SK-N-SH (cell line): ENCODE data around the gene UBXN2A. TPM values are rescaled to one million over a fixed set of nuclear protein-coding genes. Genes with fewer than 3 reads are reported as not detected.

ENCODE experiments used
- CTCF ChIA-PET: fragments of 300-600, 350-600 bp; formaldehyde crosslinking; extraction: SDS; loops from one replicate; lab custom pipeline; 2021; lab: Yijun Ruan, JAX
- POLR2A ChIA-PET: fragments of 350-600 bp; sonication (Branson Sonifier 250); formaldehyde crosslinking; extraction: SDS; loops from one replicate; lab custom pipeline; 2020; ENCODE audit warnings: antibody characterized with exemption, inconsistent platforms; lab: Yijun Ruan, JAX
- DNase-seq: peaks from one replicate; pipeline ENCODE4 v3.0.0; 2012
- H2AFZ ChIP-seq: fragments of 200-600 bp; sonication (generic); 2 replicates; pipeline ENCODE4 v1.8.1; 2016; ENCODE audit warnings: antibody characterized with exemption, mild to moderate bottlenecking, low read depth
- H3F3A ChIP-seq: fragments of 200-600 bp; sonication (generic); replicated peaks from 2 replicates; pipeline ENCODE3; 2016; ENCODE audit warnings: antibody characterized with exemption, mild to moderate bottlenecking; ENCODE audit not compliant: insufficient read depth
- H3K27ac ChIP-seq, 2 experiments: fragments of 200-500 bp in 1 of 2; fragments of 200-600 bp in 1 of 2; sonication (Bioruptor generic) in 1 of 2; sonication (generic), shearing (Covaris generic) in 1 of 2; 2 replicates each; pipeline versions ENCODE4 v1.5.1 to v1.6.1; 2014 to 2016; ENCODE audit warnings: low read depth in 2 of 2, inconsistent platforms in 1 of 2, low read length in 1 of 2, mild to moderate bottlenecking in 1 of 2, mixed read lengths in 1 of 2
- H3K27me3 ChIP-seq: fragments of 200-600 bp; sonication (generic), shearing (Covaris generic); 2 replicates; pipeline ENCODE4 v1.6.1; 2016; ENCODE audit warnings: mixed run types; ENCODE audit not compliant: insufficient read depth
- H3K36me3 ChIP-seq, 2 experiments: fragments of 200-500 bp in 1 of 2; fragments of 200-600 bp in 1 of 2; sonication (Bioruptor generic) in 1 of 2; sonication (generic) in 1 of 2; replicated peaks in 1 of 2; 2 replicates each; pipeline versions ENCODE3 to v1.5.1; 2014 to 2016; ENCODE audit warnings: low read length in 1 of 2, mild to moderate bottlenecking in 1 of 2; ENCODE audit not compliant: insufficient read depth in 2 of 2, control insufficient read depth in 1 of 2
- H3K4me1 ChIP-seq, 2 experiments: fragments of 200-500 bp in 1 of 2; fragments of 200-600 bp in 1 of 2; sonication (Bioruptor generic) in 1 of 2; sonication (generic), shearing (Covaris generic) in 1 of 2; 2 replicates each; pipeline versions ENCODE4 v1.5.1 to v1.6.1; 2014 to 2016; ENCODE audit warnings: low read depth in 1 of 2, low read length in 1 of 2, mixed run types in 1 of 2; ENCODE audit not compliant: insufficient read depth in 2 of 2, control insufficient read depth in 1 of 2
- H3K4me2 ChIP-seq: fragments of 200-600 bp; sonication (generic), shearing (Covaris generic); 2 replicates; pipeline ENCODE4 v1.6.1; 2017; ENCODE audit warnings: mixed run types
- H3K4me3 ChIP-seq, 2 experiments: fragments of 200-500 bp in 1 of 2; fragments of 200-600 bp in 1 of 2; sonication (Bioruptor generic) in 1 of 2; sonication (generic), shearing (Covaris generic) in 1 of 2; 2 replicates each; pipeline versions ENCODE4 v1.5.1 to v1.8.1; 2014 to 2016; ENCODE audit warnings: low read depth in 2 of 2, inconsistent platforms in 1 of 2, low read length in 1 of 2, mild to moderate bottlenecking in 1 of 2, mixed read lengths in 1 of 2, moderate library complexity in 1 of 2
- H3K79me2 ChIP-seq: fragments of 200-600 bp; sonication (generic); 2 replicates; pipeline ENCODE4 v1.8.1; 2017; ENCODE audit warnings: mild to moderate bottlenecking; ENCODE audit not compliant: insufficient read depth
- H3K9ac ChIP-seq: fragments of 200-600 bp; sonication (generic); 2 replicates; pipeline ENCODE4 v1.6.1; 2017; ENCODE audit warnings: mixed run types
- H3K9me2 ChIP-seq: fragments of 200-600 bp; sonication (generic); 2 replicates; pipeline ENCODE4 v1.6.1; 2017; ENCODE audit warnings: mixed run types
- H3K9me3 ChIP-seq: fragments of 200-600 bp; sonication (generic); 2 replicates; pipeline ENCODE4 v1.6.1; 2017; ENCODE audit warnings: mixed run types, mild to moderate bottlenecking, moderate library complexity
- H4K20me1 ChIP-seq: fragments of 200-600 bp; sonication (generic); 2 replicates; pipeline ENCODE4 v1.6.1; 2017; ENCODE audit warnings: mild to moderate bottlenecking, mixed run types; ENCODE audit not compliant: insufficient read depth
- EZH2phosphoT487 ChIP-seq: fragments of 200-600 bp; sonication (generic); IDR thresholded peaks from 2 replicates; pipeline ENCODE4 v1.6.1; 2017; ENCODE audit warnings: low read depth, mixed run types, mild to moderate bottlenecking, antibody characterized with exemption, moderate library complexity, borderline replicate concordance
- GABPA ChIP-seq: IDR thresholded peaks from 2 replicates; pipeline ENCODE4 v1.4.0; 2012; ENCODE audit warnings: low read depth, mild to moderate bottlenecking
- GATA2 ChIP-seq: sonication (generic); formaldehyde crosslinking; IDR thresholded peaks from 2 replicates; pipeline ENCODE4 v1.5.0; 2020; ENCODE audit warnings: mild to moderate bottlenecking, missing genetic modification reagents
- JUND ChIP-seq: IDR thresholded peaks from 2 replicates; pipeline ENCODE4 v1.4.0; 2012
- MAX ChIP-seq: IDR thresholded peaks from 2 replicates; pipeline ENCODE4 v1.4.0; 2012; ENCODE audit warnings: low read depth
- MEF2A ChIP-seq: IDR thresholded peaks from 2 replicates; pipeline ENCODE4 v1.4.0; 2012; ENCODE audit warnings: low read depth, borderline replicate concordance
- POLR2AphosphoS5 ChIP-seq: IDR thresholded peaks from 2 replicates; pipeline ENCODE4 v1.6.1; 2012; ENCODE audit warnings: low read depth, low read length
- RFX5 ChIP-seq: IDR thresholded peaks from 2 replicates; pipeline ENCODE4 v1.6.1; 2012; ENCODE audit warnings: mild to moderate bottlenecking, improper control_type of control experiment, low read length
- SMC3 ChIP-seq: IDR thresholded peaks from 2 replicates; pipeline ENCODE4 v1.6.1; 2012; ENCODE audit warnings: low read depth, low read length, improper control_type of control experiment
- TCF12 ChIP-seq: IDR thresholded peaks from 2 replicates; pipeline ENCODE4 v1.4.0; 2012
- TEAD4 ChIP-seq: IDR thresholded peaks from 2 replicates; pipeline ENCODE4 v1.4.0; 2012; ENCODE audit warnings: mild to moderate bottlenecking, borderline replicate concordance; ENCODE audit not compliant: insufficient read depth
- YY1 ChIP-seq: IDR thresholded peaks from 2 replicates; pipeline ENCODE4 v1.4.0; 2012; ENCODE audit warnings: low read depth, mild to moderate bottlenecking
- WGBS: methylation state at CpG from one replicate; pipeline ENCODE4 v1.1.6; 2017; ENCODE audit warnings: low lambda C conversion rate; 5-methylcytosine and 5-hydroxymethylcytosine counted together
- polyA plus RNA-seq, 3 experiments: library from polyadenylated mRNA; depleted of rRNA; stranded (reverse); fragments of >200 nt; gene quantifications; 2 replicates each; pipeline ENCODE4 v1.2.3, GENCODE V29; 2012
- TF ChIP-seq, protein P1 (sequence below): fragments of 150-350 bp; IDR thresholded peaks from 2 replicates; pipeline ENCODE4 v1.6.1; 2016; ENCODE audit warnings: mild to moderate bottlenecking, low read depth, low read length
- TF ChIP-seq, protein P2 (sequence below): IDR thresholded peaks from 2 replicates; pipeline ENCODE4 v1.6.1; 2012; ENCODE audit warnings: mild to moderate bottlenecking, low read depth, low read length, moderate library complexity

The UBXN2A gene
- polyA plus RNA-seq, 1 of the 3 experiments (the other 2 are of a cell fraction): 5.8 TPM

GRCh38 chr2:23993736-23994269 lies 53.5 kb downstream of the UBXN2A start:
- H3F3A ChIP-seq: peaks cover 6% of the 10 kb centered on the region
- POLR2A ChIA-PET: no interaction called here
- H4K20me1 ChIP-seq: no peaks in the 10 kb centered on the region
- no peaks in the 10 kb centered on the region for H3K9me3 ChIP-seq
- H2AFZ ChIP-seq: no peak overlapping the region
- H3K79me2 ChIP-seq: no peaks in the 10 kb centered on the region
- H3K27me3 ChIP-seq: no peaks in the 10 kb centered on the region
- H3K9me2 ChIP-seq: no peaks in the 10 kb centered on the region
- H3K36me3 ChIP-seq: peaks cover 2 to 22% of the 10 kb centered on the region in 2 experiments
- H3K4me3 ChIP-seq: no peak overlapping the region
- H3K4me2 ChIP-seq: no peak overlapping the region
- no peak for DNase-seq
- no peak for TF ChIP-seq MAX
- TF ChIP-seq, all 33 proteins: peak for 0
- no peak overlapping the region for H3K27ac ChIP-seq
- CTCF ChIA-PET: interaction anchor here (0.9 to 1.5 kb wide), 4 partner anchors 14 to 67 kb away, joined by 3 to 4 read pairs (median 3); partner anchors contain the start of gene ATAD2B
- no peaks in the 10 kb centered on the region for H3K4me1 ChIP-seq
- H3K9ac ChIP-seq: no peak overlapping the region
- WGBS: 98% methylated on average over 8 of the region's 8 CpGs

- no peaks in the 10 kb centered on the region for H3K9me2 ChIP-seq
- no peaks in the 10 kb centered on the region for H3K9me3 ChIP-seq
- DNase-seq: no peak
- H3K79me2 ChIP-seq: no peaks in the 10 kb centered on the region
- H3K4me1 ChIP-seq: no peaks in the 10 kb centered on the region
- H3K4me3 ChIP-seq: no peak overlapping the region
- no peak overlapping the region for H2AFZ ChIP-seq
- no peak overlapping the region for H3K4me2 ChIP-seq
- H3F3A ChIP-seq: peaks cover 6% of the 10 kb centered on the region
- no peak overlapping the region for H3K27ac ChIP-seq
- 64% methylated on average over 1 of the region's 1 CpG for WGBS
- H3K27me3 ChIP-seq: no peaks in the 10 kb centered on the region
- TF ChIP-seq, protein P1, sequence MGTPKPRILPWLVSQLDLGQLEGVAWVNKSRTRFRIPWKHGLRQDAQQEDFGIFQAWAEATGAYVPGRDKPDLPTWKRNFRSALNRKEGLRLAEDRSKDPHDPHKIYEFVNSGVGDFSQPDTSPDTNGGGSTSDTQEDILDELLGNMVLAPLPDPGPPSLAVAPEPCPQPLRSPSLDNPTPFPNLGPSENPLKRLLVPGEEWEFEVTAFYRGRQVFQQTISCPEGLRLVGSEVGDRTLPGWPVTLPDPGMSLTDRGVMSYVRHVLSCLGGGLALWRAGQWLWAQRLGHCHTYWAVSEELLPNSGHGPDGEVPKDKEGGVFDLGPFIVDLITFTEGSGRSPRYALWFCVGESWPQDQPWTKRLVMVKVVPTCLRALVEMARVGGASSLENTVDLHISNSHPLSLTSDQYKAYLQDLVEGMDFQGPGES: no peak
- TF ChIP-seq GATA2 (CRISPR knock-in tag) (no peak), SMC3 (no peak)
- ChIA-PET CTCF (interaction anchor here (1.2 kb wide), 1 partner anchor 90 kb away, joined by 3 read pairs; the partner anchor contains the start of gene TP53I3), POLR2A (no interaction called here)
- H4K20me1 ChIP-seq: no peaks in the 10 kb centered on the region
- peaks cover 3 to 22% of the 10 kb centered on the region in 2 experiments for H3K36me3 ChIP-seq
- no peak overlapping the region for H3K9ac ChIP-seq
These were observed 54.3 kb downstream of the UBXN2A start for GRCh38 chr2:23994567-23994966.

DNA sequence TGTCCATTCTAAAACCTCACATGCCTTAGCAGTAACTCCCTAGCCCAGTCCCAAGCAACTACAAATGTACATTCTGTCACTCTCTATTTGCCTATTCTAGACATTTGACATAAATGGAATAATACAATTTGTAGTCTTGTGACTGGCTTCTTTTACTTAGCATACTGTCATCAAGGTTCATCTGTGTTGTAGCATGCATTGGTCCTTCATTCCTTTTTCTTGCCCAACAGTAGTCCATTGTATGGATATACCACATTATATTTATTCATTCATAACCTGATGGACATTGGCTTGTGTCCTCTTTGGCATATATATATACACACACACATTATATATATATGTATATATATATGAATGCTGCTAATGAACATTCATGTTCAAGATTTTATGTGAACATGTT lies 67.4 kb downstream of the UBXN2A start:
- Histone ChIP-seq H3K4me2 (no peak overlapping the region), H2AFZ (no peak overlapping the region), H3K4me1 (peaks cover 0 to 7% of the 10 kb centered on the region in 2 experiments; a peak in 1 of 4 replicates), H3K9ac (no peak overlapping the region), H3K27ac (no peak overlapping the region), H3K9me3 (no peaks in the 10 kb centered on the region), H3K79me2 (no peaks in the 10 kb centered on the region), H4K20me1 (no peaks in the 10 kb centered on the region)
- no peak for DNase-seq
- TF ChIP-seq GABPA (no peak), RFX5 (no peak), POLR2AphosphoS5 (no peak), EZH2phosphoT487 (no peak), TCF12 (no peak), MEF2A (no peak), SMC3 (no peak), YY1 (no peak), MAX (no peak), TEAD4 (no peak), JUND (no peak)
- TF ChIP-seq, protein P2, sequence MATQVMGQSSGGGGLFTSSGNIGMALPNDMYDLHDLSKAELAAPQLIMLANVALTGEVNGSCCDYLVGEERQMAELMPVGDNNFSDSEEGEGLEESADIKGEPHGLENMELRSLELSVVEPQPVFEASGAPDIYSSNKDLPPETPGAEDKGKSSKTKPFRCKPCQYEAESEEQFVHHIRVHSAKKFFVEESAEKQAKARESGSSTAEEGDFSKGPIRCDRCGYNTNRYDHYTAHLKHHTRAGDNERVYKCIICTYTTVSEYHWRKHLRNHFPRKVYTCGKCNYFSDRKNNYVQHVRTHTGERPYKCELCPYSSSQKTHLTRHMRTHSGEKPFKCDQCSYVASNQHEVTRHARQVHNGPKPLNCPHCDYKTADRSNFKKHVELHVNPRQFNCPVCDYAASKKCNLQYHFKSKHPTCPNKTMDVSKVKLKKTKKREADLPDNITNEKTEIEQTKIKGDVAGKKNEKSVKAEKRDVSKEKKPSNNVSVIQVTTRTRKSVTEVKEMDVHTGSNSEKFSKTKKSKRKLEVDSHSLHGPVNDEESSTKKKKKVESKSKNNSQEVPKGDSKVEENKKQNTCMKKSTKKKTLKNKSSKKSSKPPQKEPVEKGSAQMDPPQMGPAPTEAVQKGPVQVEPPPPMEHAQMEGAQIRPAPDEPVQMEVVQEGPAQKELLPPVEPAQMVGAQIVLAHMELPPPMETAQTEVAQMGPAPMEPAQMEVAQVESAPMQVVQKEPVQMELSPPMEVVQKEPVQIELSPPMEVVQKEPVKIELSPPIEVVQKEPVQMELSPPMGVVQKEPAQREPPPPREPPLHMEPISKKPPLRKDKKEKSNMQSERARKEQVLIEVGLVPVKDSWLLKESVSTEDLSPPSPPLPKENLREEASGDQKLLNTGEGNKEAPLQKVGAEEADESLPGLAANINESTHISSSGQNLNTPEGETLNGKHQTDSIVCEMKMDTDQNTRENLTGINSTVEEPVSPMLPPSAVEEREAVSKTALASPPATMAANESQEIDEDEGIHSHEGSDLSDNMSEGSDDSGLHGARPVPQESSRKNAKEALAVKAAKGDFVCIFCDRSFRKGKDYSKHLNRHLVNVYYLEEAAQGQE: no peak
- TF ChIP-seq, all 33 proteins: peak for 0
- Histone ChIP-seq H3K27me3 (no peaks in the 10 kb centered on the region), H3K9me2 (no peaks in the 10 kb centered on the region), H3K36me3 (peaks cover 0 to 4% of the 10 kb centered on the region in 2 experiments), H3K4me3 (no peak overlapping the region), H3F3A (peaks cover 4% of the 10 kb centered on the region)
- CTCF ChIA-PET: no interaction called here
- POLR2A ChIA-PET: no interaction called here
